HG02852 (cell line): ENCODE data around the gene PRF1.
"Not testable (repeated sequence)": the region's sequence is repeated elsewhere in the genome, so short reads cannot be mapped to it uniquely, and the experiment has no call there.

Experiments used
- ATAC-seq: cut with Tn5 transposase; IDR thresholded peaks from one replicate; pipeline ENCODE4 v1.9.1; 2021; ENCODE audit warnings: mild to moderate bottlenecking, moderate library complexity; ENCODE audit not compliant: unreplicated experiment

The PRF1 gene

DNA sequence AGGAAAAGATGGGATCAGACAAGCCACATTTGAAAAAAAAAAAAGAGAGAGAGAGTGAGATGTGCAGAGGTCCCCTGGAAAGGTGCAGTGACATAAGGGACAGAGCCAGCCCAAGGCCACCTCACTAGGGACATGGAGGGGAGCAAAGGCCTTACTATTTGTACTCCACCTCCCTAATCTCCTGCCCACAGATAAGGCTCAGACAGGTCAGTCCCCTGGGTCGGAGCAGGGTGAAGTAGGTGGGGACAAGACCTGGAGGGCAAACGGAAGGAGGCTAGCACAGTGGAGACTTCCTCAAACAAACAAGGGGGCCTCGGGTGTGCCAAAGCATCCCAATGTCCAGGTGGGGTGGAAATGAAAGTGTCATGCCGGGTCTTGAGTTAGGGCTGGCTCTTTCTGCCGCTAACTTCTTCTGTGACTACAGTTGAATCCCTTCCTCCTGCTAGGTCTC, 7.0 kb downstream of the PRF1 start:
- no peak for ATAC-seq

GRCh38 chr10:70594161-70594560, 8.4 kb downstream of the PRF1 start:
- no peak for ATAC-seq

GRCh38 chr10:70593513-70593890, 9.0 kb downstream of the PRF1 start:
- ATAC-seq, result no peak

DNA sequence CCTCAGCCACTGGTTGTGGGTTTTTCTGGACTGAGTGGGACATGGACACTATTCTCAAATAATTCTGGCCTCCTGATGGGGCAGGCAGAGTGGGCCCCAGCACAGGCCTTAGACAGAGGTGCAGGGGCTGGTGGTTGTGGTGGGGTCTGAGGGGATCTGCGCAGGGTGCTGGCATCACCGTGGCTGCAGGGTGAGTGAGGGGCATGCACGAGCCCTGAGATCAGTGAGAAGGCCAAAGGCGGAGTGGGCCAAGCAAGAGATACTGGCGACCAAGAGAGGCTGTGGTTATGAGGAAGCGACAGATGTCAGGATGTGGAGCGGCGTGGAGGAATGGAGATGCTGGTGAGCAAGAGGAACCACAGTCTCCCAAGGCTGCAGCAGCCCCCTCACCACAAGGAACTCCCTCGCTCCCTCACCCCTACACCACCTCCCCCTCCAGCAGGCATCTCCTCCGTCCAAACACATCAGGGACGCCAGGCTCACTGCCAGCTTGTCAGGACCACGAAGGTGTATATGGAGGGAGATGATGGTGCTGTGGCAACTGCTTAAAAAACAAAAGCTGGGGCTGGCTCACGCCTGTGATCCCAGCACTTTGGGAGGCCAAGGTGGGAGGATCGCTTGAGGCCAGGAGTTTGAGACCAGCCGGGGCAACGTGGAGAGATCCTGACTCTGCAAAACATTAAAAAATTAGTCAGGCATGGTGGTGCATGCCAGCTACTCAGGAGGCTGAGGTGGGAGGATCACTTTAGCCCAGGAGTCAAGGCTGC, 9.6 kb downstream of the PRF1 start:
- ATAC-seq, result no peak

- ATAC-seq, result no peak
These were observed 10.3 kb downstream of the PRF1 start for GRCh38 chr10:70592186-70592735.

- ATAC-seq, result no peak
These were observed 11.7 kb downstream of the PRF1 start for GRCh38 chr10:70590655-70591416.

DNA sequence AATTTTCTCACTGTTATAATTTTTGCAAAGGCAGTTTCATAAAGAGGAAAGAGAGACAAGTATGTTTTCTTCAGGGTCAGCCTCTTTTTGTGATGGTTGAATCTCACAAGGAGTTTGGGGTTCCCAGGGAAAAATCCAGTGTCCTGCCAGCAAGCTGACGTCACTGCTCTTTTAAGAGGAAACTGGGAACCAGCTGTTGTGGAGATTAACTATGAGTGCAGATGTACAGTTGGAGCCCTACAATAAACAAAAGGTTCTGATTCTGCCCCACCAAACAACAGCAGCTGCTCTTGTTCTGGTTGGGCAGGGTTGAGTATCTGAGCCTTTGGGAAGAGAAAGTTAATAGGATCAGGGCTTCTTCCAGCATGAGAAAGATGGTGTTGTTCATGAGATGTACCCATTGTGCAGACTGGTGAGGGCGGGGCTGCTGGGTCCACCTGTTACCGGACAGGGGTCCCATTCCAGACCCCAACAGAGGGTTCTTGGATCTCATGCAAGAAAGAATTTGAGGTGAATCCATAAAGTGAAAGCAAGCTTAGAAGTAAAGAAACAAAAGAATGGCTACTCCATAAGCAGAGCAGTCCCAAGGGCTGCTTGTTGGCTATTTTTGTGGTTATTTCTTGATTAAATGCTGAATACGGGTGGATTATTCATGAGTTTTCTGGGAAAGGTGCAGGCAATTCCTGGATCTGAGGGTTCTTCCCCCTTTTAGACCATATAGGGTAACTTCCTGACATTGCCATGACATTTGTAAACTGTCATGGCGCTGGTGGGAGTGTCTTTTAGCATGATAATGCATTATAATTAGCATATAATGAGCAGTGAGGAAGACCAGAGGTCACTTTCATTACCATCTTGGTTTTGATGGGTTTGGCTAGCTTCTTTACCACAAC, 12.5 kb downstream of the PRF1 start:
- no peak for ATAC-seq

DNA sequence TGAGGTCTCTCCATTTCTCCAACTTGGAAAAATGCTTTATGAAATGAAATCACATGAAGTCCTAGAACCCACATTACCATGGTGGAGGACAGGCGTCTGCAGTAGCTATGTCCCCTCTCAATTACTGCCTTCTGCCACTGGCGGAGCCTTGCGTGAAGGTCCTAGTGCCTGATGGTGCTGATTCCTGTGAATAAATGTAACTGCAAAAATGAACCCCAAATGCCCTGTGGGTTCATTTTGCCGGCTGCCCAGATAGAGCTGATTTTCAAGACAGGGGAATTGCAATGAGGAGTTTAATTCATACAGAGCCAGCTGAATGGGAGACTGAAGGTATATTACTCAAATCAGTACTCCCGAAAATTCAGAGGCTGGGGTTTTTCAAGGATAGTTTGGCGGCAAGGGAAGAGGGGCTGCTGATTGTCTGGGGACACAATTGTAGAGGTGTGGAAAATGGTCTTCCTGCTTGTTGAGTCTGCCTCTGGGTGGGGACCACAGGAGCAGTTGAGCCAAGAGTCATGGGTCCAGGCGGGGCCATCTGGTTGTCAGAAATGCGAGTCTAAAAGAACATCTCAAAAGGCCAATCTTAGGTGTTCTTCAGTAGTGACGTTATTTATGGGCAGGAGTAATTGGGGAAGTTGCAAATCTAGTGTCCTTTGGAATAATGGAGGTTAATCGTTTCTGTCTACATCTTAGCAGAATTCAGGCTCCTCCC, 13.5 kb downstream of the PRF1 start:
- no peak for ATAC-seq

- ATAC-seq, result no peak
These were observed 14.3 kb downstream of the PRF1 start for GRCh38 chr10:70588255-70588654.

- ATAC-seq, result no peak
These were observed 15.4 kb downstream of the PRF1 start for GRCh38 chr10:70587045-70587658.

- no peak for ATAC-seq
These were observed 16.1 kb downstream of the PRF1 start for GRCh38 chr10:70586348-70586930.

- ATAC-seq, result no peak
These were observed 16.9 kb downstream of the PRF1 start for GRCh38 chr10:70585578-70586169.

DNA sequence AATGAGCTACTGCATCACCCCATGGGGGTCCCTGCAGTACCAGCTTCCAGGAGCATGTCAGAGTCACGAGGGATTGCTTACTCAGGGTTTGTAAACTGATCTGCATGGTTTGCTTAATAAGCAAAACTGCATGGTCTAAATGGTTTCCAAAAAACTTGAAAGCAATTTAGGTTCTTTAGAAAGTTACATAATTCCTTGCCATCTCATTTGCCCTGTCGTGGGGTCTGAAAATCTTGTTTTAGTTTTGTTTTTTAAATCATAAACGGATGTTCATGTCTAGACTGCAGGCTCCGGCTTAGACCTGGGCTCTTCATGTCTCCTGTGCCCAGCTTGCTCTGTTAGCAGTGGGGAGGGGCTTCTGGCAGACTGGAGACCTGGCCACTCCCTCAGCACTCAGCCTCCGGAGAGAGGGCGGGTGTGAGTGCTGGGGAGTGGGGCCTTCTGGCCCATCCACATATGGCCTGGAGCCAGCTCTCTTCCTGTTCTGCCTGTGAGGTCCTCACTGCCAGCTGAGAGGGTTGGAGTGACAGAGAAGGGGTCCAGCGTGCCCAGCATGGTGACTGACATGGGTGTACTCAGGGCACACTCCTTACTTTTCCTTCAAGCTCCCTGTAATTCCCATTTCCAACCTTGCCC, 17.5 kb downstream of the PRF1 start:
- ATAC-seq, result no peak

DNA sequence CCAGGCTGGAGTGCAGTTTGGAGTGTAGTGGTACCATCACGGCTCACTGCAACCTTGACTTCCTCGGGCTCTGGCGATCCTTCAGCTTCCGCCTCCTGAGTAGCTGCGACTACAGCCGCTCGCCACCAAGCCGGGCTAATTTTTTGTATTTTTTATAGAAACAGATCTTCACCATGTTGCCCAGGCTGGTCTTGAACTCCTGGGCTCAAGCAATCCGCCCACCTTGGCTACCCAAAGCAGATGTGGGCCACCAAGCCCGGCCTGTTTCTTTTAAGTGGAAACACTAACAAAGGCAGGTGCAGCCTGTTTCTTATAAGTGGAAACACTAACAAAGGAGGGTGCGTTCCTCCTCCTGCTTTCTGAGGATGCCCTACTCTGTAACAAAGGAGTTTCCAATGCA, 18.2 kb downstream of the PRF1 start:
- no peak for ATAC-seq

DNA sequence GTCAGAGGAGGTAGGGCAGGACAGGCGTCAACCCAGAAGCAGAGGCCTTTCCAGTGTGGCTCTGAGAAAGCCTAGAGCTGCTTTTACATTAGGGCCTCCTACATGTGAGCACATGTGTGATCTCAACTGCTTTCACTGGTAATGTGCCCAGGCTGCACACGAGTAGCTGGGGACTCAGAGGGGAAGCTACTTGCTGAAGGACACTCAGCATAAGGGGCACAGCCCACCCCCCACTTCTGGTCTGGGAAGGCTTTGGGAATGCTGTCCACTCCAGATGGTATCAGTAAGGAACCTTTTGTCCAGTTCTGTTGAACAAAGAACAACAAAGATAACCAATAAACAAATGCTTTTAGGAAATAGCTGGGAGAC, 18.9 kb downstream of the PRF1 start:
- ATAC-seq, result no peak

DNA sequence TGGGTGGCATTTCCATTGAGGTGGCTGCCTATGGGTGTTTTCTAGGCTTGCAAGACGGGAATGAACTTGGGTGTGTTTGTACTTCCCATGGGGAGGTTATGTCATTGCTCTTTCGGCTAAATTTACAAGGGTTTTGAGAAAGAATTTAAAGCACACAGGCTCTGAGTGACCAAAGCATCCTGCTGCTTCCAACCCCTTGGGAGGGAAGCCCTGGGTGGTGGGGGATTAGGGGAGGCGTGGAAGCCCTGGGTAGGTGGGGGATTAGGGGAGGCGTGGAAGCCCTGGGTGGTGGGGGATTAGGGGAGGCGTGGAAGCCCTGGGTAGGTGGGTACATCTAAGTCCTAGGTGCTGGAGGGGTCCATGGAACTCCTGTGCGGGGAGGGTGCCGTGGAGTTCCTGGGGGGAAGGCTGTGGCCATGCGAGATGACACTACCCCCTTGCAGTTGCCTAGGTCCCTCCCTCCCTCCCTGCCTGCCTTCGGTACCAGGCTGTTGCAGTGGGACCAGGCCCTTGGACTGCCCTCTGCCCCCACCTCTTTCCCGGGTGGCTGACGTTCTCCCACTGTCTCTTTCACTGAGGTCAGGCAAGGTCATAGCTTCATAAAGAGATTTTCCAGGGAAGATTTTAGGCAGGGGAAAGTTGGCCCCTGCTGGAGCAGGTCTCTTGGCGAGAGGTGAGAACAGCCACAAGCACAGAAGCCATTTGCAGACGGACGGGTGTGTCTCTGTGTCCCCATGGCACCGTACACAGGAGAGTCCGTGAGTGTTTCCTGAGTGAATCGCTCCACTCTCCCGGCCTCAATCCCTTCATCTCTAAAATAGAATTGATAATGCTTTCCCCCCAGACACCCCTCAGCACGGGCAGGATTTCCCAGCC, 19.5 kb downstream of the PRF1 start:
- no peak for ATAC-seq

DNA sequence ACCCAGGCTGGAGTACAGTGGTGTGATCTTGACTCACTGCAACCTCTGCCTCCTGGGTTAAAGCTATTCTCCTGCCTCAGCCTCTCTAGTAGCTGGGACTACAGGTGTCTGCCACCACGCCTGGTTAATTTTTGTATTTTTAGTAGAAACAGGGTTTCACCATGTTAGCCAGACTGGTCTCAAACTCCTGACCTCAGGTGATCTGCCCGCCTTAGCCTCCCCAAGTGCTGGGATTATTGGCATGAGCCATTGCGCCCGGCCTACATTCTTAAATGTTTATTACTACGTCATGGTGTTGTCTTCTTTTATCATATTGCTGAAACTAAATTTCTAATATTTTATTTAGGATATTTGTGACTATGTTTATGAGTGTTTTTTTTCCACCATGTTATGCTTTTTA, 21.4 kb downstream of the PRF1 start:
- not testable (repeated sequence) for ATAC-seq
